ENCODE measurements around the gene SIRT5.

- TF ChIP-seq CTCF (conservative IDR thresholded peaks at IDR 0.05; ENCODE audit: low read length) (no peak), EZH2phosphoT487 (IDR thresholded peaks at IDR 0.05; ENCODE audit: borderline replicate concordance) (no peak)
Observed at GRCh38 chr6:13545885-13546284, 28.5 kb upstream of the SIRT5 start.
